Thyroid gland (tissue), 4 donors: Measurements from ENCODE around the gene B3GNT5.

Experiments used
- POLR2A ChIP-seq, 2 donors: fragments of 450-650 bp; IDR thresholded peaks; one replicate each; pipeline ENCODE4 v1.6.1; 2017; ENCODE audit warnings: antibody characterized with exemption in 2 of 2, mild to moderate bottlenecking in 2 of 2, moderate library complexity in 1 of 2
- TF ChIP-seq, protein P1 (sequence below), 6 experiments: fragments of 200-600 bp in 3 of 6; fragments of 450-650 bp in 3 of 6; sonication (generic) in 3 of 6; IDR thresholded peaks; one replicate each; pipeline ENCODE4 v1.5.1; 2016 to 2019; ENCODE audit warnings: antibody characterized with exemption in 6 of 6, mild to moderate bottlenecking in 2 of 6, inconsistent platforms in 1 of 6, moderate library complexity in 1 of 6

DNA sequence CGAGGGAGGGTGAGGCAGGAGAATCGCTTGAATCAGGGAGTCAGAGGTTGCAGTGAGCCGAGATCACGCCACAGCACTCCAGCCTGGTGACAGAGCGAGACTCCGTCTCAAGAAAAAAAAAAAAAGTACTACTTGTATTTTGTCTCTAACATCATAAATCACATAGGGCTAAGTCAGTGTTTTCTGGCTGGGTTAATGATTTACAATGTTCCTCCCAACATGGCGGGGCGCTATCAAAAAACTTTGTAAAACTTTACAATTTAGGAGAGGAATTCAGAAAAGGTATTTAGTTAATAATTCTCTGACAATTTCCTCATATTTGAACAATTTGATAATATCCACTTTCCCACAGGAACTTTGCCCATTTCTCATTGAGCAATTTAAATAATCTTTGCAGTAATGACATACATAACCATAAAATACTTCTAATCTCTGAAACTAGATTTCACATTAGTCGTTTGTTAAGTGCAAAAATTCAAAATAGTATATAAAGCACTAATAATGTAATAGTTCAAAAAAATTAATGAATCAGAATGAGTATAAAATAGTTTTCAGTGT, 26.6 kb upstream of the B3GNT5 start:
- no peak for TF ChIP-seq POLR2A (IDR thresholded peaks at IDR 0.05)
- TF ChIP-seq, protein P1, sequence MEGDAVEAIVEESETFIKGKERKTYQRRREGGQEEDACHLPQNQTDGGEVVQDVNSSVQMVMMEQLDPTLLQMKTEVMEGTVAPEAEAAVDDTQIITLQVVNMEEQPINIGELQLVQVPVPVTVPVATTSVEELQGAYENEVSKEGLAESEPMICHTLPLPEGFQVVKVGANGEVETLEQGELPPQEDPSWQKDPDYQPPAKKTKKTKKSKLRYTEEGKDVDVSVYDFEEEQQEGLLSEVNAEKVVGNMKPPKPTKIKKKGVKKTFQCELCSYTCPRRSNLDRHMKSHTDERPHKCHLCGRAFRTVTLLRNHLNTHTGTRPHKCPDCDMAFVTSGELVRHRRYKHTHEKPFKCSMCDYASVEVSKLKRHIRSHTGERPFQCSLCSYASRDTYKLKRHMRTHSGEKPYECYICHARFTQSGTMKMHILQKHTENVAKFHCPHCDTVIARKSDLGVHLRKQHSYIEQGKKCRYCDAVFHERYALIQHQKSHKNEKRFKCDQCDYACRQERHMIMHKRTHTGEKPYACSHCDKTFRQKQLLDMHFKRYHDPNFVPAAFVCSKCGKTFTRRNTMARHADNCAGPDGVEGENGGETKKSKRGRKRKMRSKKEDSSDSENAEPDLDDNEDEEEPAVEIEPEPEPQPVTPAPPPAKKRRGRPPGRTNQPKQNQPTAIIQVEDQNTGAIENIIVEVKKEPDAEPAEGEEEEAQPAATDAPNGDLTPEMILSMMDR (IDR thresholded peaks at IDR 0.05), result no peak
